ENCODE measurements around the gene IGSF9B.
"Not testable (repeated sequence)": the region's sequence is repeated elsewhere in the genome, so short reads cannot be mapped to it uniquely, and the experiment has no call there.

The IGSF9B gene

GRCh38 chr11:133956650-133957633 lies at the start of gene IGSF9B:
IGSF9B (minus strand) TSS chr11:133956968; CDS start chr11:133956754, 214 bp downstream.
- DNase-seq (ENCODE audit: low spot score), result peak; percentile 86

- DNase-seq (ENCODE audit: low spot score), result no peak
These were observed 47.9 kb upstream of the IGSF9B start for GRCh38 chr11:134004496-134005172.

- DNase-seq (ENCODE audit: low spot score), result no peak
These were observed 47.2 kb upstream of the IGSF9B start for GRCh38 chr11:134003792-134004495.

GRCh38 chr11:134002819-134003218 lies 46.1 kb upstream of the IGSF9B start:
- DNase-seq (ENCODE audit: low spot score), result not testable (repeated sequence)

- not testable (repeated sequence) for DNase-seq (ENCODE audit: low spot score)
These were observed 45.6 kb upstream of the IGSF9B start for GRCh38 chr11:134002338-134002737.

GRCh38 chr11:134001596-134001995 lies 44.8 kb upstream of the IGSF9B start:
- no peak for DNase-seq (ENCODE audit: low spot score)

- no peak for DNase-seq (ENCODE audit: low spot score)
These were observed 44.3 kb upstream of the IGSF9B start for GRCh38 chr11:134001088-134001487.

GRCh38 chr11:133999355-133999754 lies 42.6 kb upstream of the IGSF9B start:
- no peak for DNase-seq (ENCODE audit: low spot score)

- no peak for DNase-seq (ENCODE audit: low spot score)
These were observed 40.8 kb upstream of the IGSF9B start for GRCh38 chr11:133997554-133997953.

GRCh38 chr11:133996671-133997070 lies 39.9 kb upstream of the IGSF9B start:
- DNase-seq (ENCODE audit: low spot score), result no peak

GRCh38 chr11:133995066-133995465 lies 38.3 kb upstream of the IGSF9B start:
- no peak for DNase-seq (ENCODE audit: low spot score)

GRCh38 chr11:133993921-133994320 lies 37.2 kb upstream of the IGSF9B start:
- DNase-seq (ENCODE audit: low spot score), result no peak

- DNase-seq (ENCODE audit: low spot score), result no peak
These were observed 36.3 kb upstream of the IGSF9B start for GRCh38 chr11:133993107-133993506.

GRCh38 chr11:133992121-133992520 lies 35.4 kb upstream of the IGSF9B start:
- no peak for DNase-seq (ENCODE audit: low spot score)

GRCh38 chr11:133991101-133991500 lies 34.3 kb upstream of the IGSF9B start:
- no peak for DNase-seq (ENCODE audit: low spot score)

GRCh38 chr11:133990501-133990900 lies 33.7 kb upstream of the IGSF9B start:
- no peak for DNase-seq (ENCODE audit: low spot score)

- DNase-seq (ENCODE audit: low spot score), result no peak
These were observed 32.1 kb upstream of the IGSF9B start for GRCh38 chr11:133988686-133989410.

- DNase-seq (ENCODE audit: low spot score), result no peak
These were observed 30.4 kb upstream of the IGSF9B start for GRCh38 chr11:133987171-133987570.

- no peak for DNase-seq (ENCODE audit: low spot score)
These were observed 29.5 kb upstream of the IGSF9B start for GRCh38 chr11:133985981-133986944.

- DNase-seq (ENCODE audit: low spot score), result no peak
These were observed 28.1 kb upstream of the IGSF9B start for GRCh38 chr11:133984828-133985227.

All from putamen (tissue), 1 donor.